RPMI7951 (cell line): ENCODE results near the gene TNFRSF6B. TPM values are rescaled to one million over a fixed set of nuclear protein-coding genes. Genes with fewer than 3 reads are reported as not detected.
"Not testable (repeated sequence)": the region's sequence is repeated elsewhere in the genome, so short reads cannot be mapped to it uniquely, and the experiment has no call there.

Experiments used
- DNase-seq: peaks from one replicate; pipeline ENCODE4 v3.0.0-alpha.2; 2012; ENCODE audit warnings: low read depth
- total RNA-seq: library from RNA; depleted of rRNA; stranded (reverse); fragments of >200 nt; shearing (Covaris generic); gene quantifications from 2 replicates; pipeline ENCODE4 v1.2.3, GENCODE V29; 2014

The TNFRSF6B gene
- total RNA-seq, 1 experiment from 2014 or later, result 0.36 TPM

GRCh38 chr20:63661959-63662812 lies 34.3 kb upstream of the TNFRSF6B start:
- DNase-seq, result no peak

GRCh38 chr20:63662813-63663189 lies 33.7 kb upstream of the TNFRSF6B start:
- no peak for DNase-seq

DNA sequence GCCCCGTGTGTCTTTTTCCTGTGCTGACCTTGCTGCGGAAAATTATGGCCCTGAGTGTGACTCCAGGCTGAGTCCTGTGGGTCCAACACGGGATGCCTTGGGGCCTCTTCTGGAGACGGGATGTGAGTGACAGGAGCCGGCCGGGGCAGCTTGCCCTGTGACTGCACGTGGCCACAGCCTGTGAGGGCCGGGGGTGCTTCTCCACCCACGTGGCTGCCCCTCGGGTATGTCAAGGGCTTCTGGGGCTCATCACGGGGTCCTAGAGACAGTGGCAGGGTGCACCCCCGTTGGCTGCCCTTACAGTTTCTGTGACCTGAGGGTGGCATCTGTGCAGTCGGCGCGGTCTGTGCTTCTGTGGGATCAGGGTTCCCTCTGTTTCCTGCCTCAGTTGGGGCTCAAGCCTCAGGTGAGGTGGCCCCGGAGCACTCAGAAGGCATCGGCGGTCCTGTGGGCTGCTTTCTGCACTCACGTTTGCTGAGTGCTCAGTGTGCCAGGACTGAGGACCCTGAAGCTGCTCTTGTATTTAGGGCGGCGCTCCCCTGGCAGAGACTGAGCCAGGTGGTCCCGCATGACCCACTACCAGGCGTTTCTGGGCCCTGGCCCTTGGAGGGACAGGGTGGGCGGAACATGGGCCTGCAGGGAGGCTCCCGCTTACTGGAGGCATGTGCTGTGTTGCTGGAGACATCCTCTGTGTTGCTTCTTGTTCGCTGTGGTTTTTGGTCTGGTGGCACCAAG lies 33.0 kb upstream of the TNFRSF6B start:
- DNase-seq, result no peak

DNA sequence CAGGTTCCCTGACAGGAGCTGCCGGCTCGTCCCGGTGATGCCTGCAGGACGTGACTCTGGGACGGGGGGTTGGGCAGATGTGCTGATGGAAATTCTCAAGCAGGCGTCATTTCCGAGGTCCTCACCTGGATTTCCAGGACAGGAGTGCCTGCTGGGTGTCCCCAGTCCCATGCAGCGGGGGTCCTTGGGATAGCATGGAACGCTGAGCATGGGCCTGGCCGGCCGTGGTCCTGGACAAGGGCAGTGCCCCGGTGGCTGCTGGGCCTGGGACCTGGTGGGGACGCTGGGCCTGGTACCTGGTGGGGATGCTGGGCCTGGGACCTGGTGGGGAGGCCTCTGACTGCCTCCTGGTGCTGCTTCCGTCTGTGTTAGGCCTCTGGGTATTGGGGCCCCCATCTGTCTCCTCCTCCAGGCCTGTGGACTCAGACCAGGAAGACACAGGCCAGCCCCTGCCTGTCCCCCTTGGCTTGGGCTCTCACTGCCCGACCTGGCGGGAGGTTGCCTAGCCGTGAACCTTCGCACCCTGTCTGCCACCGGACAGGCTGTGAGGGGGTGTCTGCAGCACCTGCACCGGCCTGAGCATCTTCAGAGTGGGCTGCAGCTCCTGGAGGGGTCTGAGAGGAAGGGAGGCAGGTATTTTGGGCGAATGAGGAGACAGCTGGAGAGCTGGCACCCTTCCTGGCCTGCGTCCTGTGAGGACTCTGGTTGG lies 32.2 kb upstream of the TNFRSF6B start:
- DNase-seq, result no peak

DNA sequence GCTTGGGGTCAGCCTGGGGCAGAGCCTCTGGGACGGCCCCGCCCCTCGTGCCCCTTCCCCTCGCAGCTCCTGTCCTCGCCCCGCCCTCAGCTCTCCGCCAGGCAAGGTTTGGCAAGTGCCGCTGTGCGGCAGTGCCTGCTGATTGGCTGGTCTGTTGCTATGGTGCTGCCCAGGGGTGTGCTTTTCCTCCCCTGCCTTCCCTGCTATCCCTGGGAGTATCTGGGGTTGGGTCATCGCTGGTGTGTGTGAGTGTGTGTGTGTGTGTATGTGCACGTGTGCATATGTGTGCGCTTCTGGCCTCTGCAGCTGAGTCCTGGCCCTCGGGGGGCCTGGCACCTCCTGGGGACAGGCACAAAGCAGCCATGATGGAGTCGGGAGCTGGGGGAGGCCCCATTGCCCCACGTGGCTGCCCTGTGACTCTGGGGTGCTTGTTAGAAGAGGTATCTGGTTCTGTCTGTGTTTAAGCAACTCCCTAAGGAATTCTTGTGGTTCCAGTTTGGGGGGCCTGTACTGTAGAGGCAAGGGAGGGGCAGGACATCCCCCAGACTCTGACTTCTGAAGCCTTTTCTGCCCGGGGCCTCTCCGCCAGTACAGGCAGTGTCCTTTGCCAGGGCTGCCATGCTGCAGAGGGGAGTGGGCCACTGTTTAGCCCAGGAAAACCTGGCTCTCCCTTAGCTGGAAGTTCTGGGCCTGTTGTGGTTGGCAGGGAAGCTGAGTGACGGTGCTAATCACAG lies 31.4 kb upstream of the TNFRSF6B start:
- DNase-seq, result no peak

- no peak for DNase-seq
These were observed 30.7 kb upstream of the TNFRSF6B start for GRCh38 chr20:63665708-63666107.

DNA sequence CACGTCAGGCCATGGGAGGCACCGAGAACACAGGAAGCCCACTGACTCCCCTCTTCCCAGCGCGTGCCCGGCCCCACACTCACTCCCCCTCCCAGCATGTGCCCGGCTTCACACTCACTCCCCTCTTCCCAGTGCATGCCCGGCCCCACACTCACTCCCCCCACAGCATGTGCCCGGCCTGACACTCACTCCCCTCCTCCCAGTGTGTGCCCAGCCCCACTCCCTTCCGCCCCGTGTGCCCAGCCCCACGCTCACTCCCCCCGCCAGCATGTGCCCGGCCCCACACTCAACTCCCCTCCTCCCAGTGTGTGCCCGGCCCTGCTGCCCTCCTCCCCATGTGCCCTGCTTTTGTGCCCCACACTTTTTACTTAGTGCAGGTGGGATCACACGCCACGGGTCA lies 28.6 kb upstream of the TNFRSF6B start:
- no peak for DNase-seq

DNA sequence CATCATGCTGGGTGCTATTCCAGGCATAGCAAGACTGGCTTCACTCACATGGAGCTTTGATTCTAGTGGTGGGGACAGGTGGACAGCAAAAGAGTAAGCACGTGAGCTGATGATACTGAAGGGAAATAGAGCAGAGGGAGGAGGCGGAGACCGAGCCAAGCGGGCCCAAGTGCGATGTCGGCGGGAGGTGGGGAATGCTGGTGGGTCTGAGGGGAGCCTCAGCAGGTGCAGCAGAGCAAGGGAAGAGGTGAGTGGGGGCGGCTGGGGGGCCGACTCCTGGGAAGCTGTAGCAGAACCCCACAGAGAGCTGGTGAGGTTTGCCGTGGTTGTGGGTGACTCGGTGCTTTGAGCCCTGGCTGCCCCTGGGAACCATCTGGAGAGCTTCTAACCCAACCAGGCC lies 28.1 kb upstream of the TNFRSF6B start:
- no peak for DNase-seq

- DNase-seq, result not testable (repeated sequence)
These were observed 24.8 kb upstream of the TNFRSF6B start for GRCh38 chr20:63671695-63672094.

DNA sequence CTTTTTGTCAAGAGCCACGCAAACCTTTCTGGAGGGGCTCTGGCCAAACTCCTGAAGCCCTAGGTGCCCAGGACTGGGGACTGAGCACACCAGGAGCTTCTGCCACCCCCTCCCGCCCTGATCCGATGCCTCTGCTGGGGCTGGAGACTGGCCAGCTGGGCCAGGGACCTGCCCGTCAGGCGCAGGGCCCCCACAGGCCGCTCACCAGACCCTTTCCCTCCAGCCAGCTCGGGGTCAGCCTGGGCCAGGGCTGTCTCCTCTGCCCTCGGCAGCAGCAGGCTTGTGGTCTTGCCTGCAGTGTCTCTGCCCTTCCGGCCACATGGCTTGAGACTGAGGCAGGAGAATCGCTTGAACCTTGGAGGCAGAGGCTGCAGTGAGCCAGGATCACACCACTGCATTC lies 23.8 kb upstream of the TNFRSF6B start:
- no peak for DNase-seq

DNA sequence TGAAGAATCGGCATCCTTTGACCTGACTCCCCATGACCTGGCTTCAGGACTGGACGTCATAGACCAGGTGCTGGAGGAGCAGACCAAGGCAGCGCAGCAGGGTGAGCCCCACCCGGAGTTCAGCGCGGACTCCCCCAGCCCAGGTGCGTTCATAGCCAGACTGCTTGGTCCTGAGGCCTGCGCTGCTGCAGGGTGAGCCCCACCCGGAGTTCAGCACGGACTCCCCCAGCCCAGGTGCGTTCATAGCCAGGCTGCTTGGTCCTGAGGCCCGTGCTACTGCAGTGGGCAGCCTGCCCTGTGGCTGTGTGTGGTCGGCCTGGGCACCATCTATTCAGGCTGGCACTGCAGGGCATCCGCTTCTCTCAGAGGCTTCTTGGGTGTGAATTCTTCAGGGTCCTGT lies 22.5 kb upstream of the TNFRSF6B start:
- no peak for DNase-seq

GRCh38 chr20:63675681-63676368 lies 20.6 kb upstream of the TNFRSF6B start:
- no peak for DNase-seq

DNA sequence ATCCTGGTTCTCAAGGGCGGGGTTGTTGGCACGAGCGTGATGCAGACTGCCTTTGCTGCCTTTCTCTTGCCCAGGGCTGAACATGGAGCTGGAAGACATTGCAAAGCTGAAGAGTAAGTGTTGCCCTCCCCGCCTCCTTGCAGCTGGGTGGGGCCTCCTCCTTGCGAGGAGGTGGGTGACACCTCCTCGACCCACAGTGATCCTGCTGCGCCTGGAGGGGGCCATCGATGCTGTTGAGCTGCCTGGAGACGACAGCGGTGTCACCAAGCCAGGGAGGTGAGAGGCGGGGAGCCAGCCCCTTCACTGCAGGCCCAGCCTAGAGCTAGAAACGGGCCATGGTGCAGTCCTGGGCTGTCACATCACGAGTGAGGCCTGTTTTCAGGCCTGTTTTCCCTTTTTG lies 18.4 kb upstream of the TNFRSF6B start:
- DNase-seq, result no peak

DNA sequence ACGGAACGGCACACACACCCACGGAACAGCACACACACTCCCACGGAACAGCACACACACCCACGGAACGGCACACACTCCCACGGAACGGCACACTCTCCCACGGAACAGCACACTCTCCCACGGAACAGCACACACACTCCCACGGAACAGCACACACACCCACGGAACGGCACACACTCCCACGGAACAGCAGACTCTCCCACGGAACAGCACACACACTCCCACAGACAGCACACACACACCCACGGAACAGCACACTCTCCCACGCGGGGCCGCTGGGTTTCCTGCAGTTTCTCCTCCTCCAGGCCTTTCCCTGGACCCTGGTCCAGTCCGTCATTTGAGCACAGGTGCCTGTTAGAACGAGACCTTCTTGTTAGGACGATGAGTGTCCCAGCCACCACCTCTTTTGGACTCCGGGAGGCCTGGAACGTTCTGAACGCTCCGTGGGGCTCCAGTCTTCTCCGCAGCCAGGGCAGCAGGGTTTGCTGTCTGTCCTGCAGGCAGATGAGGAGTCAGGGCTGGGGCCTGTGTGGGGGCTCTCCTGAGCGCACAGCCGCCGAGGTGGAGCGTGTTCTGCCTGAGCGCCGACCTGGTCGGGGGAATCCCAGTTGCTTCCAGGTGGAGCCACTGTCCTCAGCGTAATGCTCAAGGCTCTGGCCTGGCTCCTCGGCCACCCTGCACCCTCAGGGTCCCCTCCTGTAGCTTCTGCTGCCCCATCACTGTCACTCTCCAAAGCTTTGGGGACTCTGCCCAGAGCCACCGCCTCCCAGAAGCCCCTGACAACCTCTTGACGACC lies 17.6 kb upstream of the TNFRSF6B start:
- DNase-seq, result no peak

GRCh38 chr20:63679799-63680305 lies 16.6 kb upstream of the TNFRSF6B start:
- no peak for DNase-seq

GRCh38 chr20:63680427-63680826 lies 16.0 kb upstream of the TNFRSF6B start:
- DNase-seq, result no peak

DNA sequence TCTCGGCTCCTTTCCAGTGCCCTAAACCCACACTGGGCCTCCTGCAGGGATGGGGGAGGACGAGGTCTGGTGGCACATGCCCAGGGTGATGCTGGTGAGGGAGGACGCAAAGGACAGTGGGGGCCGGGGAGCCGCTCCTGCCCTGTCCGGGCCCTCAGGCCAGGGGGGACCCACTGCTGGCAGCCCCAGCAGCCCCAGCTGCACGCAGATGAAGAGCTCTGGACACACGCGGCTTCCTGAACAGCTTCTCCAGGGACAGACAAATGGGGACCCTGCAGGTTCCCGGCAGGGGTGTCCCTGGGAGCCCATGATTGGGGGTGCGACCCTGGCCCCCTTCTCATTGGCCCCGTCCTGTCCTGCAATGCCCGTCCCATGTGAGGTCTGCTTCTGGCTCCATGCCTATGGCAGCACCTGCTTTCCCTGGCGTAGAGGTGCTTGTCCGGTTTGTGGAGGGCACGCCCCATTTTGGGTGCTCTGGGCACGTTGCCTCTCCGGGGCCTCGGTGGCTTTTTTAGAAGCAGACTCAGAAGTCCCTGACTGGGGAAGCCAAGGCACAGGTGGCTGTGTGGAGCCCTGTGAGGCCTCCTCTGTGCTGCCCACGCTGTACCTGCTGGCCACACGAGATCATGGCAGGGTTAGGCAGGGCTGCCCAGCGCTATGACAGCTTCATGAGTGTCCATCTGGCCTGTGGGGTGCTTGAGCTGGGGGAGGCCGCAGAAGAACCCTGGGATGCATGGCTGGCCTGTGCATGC lies 15.4 kb upstream of the TNFRSF6B start:
- DNase-seq, result no peak

GRCh38 chr20:63681609-63682142 lies 14.8 kb upstream of the TNFRSF6B start:
- no peak for DNase-seq
